Lower lobe of right lung (tissue), 2 donors: Measurements from ENCODE around the gene RASGRF2. TPM values are rescaled to one million over a fixed set of nuclear protein-coding genes. Genes with fewer than 3 reads are reported as not detected.

ENCODE experiments used
- ATAC-seq, 2 donors: fragments of 200-7000 bp; cut with Tn5 transposase; one replicate each; pipeline ENCODE4 v1.9.1; 2020 to 2022; ENCODE audit warnings: mild to moderate bottlenecking in 2 of 2, moderate library complexity in 2 of 2
- DNase-seq: peaks from one replicate; pipeline ENCODE4 v3.0.0-alpha.2; 2020
- H3K27ac ChIP-seq: fragments of 200-600 bp; one replicate; pipeline ENCODE4 v1.8.0; 2022
- H3K27me3 ChIP-seq: fragments of 200-600 bp; one replicate; pipeline ENCODE4 v1.8.0; 2022; ENCODE audit warnings: low read depth
- H3K36me3 ChIP-seq: fragments of 200-600 bp; one replicate; pipeline ENCODE4 v1.8.0; 2022; ENCODE audit warnings: mild to moderate bottlenecking
- H3K4me1 ChIP-seq: fragments of 200-600 bp; one replicate; pipeline ENCODE4 v1.8.0; 2022
- H3K4me3 ChIP-seq: fragments of 200-600 bp; one replicate; pipeline ENCODE4 v1.8.0; 2022; ENCODE audit warnings: mild to moderate bottlenecking
- H3K9me3 ChIP-seq: fragments of 200-600 bp; one replicate; pipeline ENCODE4 v1.8.0; 2022
- intact Hi-C: fragments of 100-400 bp; cut with DNase I; formaldehyde crosslinking; loops from one replicate; pipeline ENCODE4 v1.11.0; 2022
- long read RNA-seq: library from polyadenylated mRNA; unstranded; transcript quantifications from one replicate; pipeline ENCODE4 v2.0.0, GENCODE V29; 2021
- total RNA-seq: library from RNA; stranded (reverse); fragmentation: NEBNext Ultra II Directional; extraction: Animal tissue kit (Norgen Biotek cat#: 25700); gene quantifications from one replicate; pipeline ENCODE4 v1.2.1, GENCODE V29; 2021
- TF ChIP-seq, protein P1 (sequence below): fragments of 200-600 bp; IDR thresholded peaks from one replicate; pipeline ENCODE4 v1.8.0; 2022; ENCODE audit warnings: antibody characterized with exemption, mild to moderate bottlenecking
- donor health status: DM: no; HTN: yes; CAD: no; lungs with severe emphysema.

Gene RASGRF2, protein sequence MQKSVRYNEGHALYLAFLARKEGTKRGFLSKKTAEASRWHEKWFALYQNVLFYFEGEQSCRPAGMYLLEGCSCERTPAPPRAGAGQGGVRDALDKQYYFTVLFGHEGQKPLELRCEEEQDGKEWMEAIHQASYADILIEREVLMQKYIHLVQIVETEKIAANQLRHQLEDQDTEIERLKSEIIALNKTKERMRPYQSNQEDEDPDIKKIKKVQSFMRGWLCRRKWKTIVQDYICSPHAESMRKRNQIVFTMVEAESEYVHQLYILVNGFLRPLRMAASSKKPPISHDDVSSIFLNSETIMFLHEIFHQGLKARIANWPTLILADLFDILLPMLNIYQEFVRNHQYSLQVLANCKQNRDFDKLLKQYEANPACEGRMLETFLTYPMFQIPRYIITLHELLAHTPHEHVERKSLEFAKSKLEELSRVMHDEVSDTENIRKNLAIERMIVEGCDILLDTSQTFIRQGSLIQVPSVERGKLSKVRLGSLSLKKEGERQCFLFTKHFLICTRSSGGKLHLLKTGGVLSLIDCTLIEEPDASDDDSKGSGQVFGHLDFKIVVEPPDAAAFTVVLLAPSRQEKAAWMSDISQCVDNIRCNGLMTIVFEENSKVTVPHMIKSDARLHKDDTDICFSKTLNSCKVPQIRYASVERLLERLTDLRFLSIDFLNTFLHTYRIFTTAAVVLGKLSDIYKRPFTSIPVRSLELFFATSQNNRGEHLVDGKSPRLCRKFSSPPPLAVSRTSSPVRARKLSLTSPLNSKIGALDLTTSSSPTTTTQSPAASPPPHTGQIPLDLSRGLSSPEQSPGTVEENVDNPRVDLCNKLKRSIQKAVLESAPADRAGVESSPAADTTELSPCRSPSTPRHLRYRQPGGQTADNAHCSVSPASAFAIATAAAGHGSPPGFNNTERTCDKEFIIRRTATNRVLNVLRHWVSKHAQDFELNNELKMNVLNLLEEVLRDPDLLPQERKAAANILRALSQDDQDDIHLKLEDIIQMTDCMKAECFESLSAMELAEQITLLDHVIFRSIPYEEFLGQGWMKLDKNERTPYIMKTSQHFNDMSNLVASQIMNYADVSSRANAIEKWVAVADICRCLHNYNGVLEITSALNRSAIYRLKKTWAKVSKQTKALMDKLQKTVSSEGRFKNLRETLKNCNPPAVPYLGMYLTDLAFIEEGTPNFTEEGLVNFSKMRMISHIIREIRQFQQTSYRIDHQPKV (N-terminal part only)
- 6.7 TPM for total RNA-seq
- long read RNA-seq, partial matches to known transcripts = 1 of 3 reads
- long read RNA-seq, other reads (novel, unspliced or antisense) = 2 of 3 reads

- TF ChIP-seq, protein P1, sequence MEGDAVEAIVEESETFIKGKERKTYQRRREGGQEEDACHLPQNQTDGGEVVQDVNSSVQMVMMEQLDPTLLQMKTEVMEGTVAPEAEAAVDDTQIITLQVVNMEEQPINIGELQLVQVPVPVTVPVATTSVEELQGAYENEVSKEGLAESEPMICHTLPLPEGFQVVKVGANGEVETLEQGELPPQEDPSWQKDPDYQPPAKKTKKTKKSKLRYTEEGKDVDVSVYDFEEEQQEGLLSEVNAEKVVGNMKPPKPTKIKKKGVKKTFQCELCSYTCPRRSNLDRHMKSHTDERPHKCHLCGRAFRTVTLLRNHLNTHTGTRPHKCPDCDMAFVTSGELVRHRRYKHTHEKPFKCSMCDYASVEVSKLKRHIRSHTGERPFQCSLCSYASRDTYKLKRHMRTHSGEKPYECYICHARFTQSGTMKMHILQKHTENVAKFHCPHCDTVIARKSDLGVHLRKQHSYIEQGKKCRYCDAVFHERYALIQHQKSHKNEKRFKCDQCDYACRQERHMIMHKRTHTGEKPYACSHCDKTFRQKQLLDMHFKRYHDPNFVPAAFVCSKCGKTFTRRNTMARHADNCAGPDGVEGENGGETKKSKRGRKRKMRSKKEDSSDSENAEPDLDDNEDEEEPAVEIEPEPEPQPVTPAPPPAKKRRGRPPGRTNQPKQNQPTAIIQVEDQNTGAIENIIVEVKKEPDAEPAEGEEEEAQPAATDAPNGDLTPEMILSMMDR = no peak
- Histone ChIP-seq H3K27ac (peak within 1 kb of the TSS; percentile 69), H3K9me3 (no peaks in the 10 kb centered on the region), H3K36me3 (no peaks in the 10 kb centered on the region), H3K4me3 (peak within 1 kb of the TSS; percentile 63), H3K27me3 (peaks cover 40% of the 10 kb centered on the region), H3K4me1 (peaks cover 11% of the 10 kb centered on the region)
- DNase-seq (no peak), ATAC-seq (peak in 1 of 2 donors; percentile 41)
- intact Hi-C loops = no loop called here
Observed at GRCh38 chr5:80959768-80960442, at the start of gene RASGRF2. Gene RASGRF2, plus strand, starts transcription at chr5:80960363. Its CDS starts 376 bp downstream, at chr5:80960739.

GRCh38 chr5:80912479-80912878 lies 47.7 kb upstream of the RASGRF2 start:
- Histone ChIP-seq H3K4me1 (no peaks in the 10 kb centered on the region), H3K9me3 (no peaks in the 10 kb centered on the region), H3K36me3 (no peaks in the 10 kb centered on the region), H3K27me3 (no peaks in the 10 kb centered on the region), H3K4me3 (no peak overlapping the region), H3K27ac (no peak overlapping the region)
- DNase-seq = no peak
- ATAC-seq = no peak
- intact Hi-C loops = no loop called here
- TF ChIP-seq, protein P1 = no peak

DNA sequence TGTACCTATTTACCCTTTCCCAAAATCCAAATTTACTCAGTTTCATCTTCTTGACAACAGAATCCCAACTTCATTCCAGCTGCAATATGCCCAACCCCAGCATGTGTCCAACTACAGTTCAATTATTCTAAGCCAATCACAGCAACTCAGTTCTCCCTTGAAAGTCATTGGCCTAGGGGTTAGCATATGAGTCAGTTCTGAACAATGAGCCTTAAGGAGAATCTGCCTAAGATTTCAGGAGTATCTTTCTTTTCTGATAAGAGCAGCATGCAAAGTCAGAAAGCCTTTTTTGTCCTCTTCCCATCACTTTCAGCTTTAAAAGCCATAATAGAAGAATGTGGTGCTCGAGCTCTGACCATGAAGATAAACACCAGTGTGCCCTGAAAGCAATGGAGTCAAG lies 44.4 kb upstream of the RASGRF2 start:
- no peak overlapping the region for H3K27ac ChIP-seq
- intact Hi-C loops = no loop called here
- DNase-seq = no peak
- ATAC-seq = no peak
- H3K36me3 ChIP-seq = no peaks in the 10 kb centered on the region
- H3K4me3 ChIP-seq = no peak overlapping the region
- H3K27me3 ChIP-seq = no peaks in the 10 kb centered on the region
- H3K4me1 ChIP-seq = no peaks in the 10 kb centered on the region
- TF ChIP-seq, protein P1 = no peak
- H3K9me3 ChIP-seq = no peaks in the 10 kb centered on the region

GRCh38 chr5:80916676-80917075 lies 43.5 kb upstream of the RASGRF2 start:
- DNase-seq (no peak), ATAC-seq (no peak)
- H3K9me3 ChIP-seq = no peaks in the 10 kb centered on the region
- H3K27me3 ChIP-seq = no peaks in the 10 kb centered on the region
- H3K4me3 ChIP-seq = no peak overlapping the region
- no peaks in the 10 kb centered on the region for H3K4me1 ChIP-seq
- intact Hi-C loops = no loop called here
- no peaks in the 10 kb centered on the region for H3K36me3 ChIP-seq
- H3K27ac ChIP-seq = no peak overlapping the region
- TF ChIP-seq, protein P1 = no peak
